ENCODE measurements around the gene OR9K2. TPM values are rescaled to one million over a fixed set of nuclear protein-coding genes. Genes with fewer than 3 reads are reported as not detected.

Gene OR9K2, protein sequence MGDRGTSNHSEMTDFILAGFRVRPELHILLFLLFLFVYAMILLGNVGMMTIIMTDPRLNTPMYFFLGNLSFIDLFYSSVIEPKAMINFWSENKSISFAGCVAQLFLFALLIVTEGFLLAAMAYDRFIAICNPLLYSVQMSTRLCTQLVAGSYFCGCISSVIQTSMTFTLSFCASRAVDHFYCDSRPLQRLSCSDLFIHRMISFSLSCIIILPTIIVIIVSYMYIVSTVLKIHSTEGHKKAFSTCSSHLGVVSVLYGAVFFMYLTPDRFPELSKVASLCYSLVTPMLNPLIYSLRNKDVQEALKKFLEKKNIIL
- not detected in 2 replicates for total RNA-seq

DNA sequence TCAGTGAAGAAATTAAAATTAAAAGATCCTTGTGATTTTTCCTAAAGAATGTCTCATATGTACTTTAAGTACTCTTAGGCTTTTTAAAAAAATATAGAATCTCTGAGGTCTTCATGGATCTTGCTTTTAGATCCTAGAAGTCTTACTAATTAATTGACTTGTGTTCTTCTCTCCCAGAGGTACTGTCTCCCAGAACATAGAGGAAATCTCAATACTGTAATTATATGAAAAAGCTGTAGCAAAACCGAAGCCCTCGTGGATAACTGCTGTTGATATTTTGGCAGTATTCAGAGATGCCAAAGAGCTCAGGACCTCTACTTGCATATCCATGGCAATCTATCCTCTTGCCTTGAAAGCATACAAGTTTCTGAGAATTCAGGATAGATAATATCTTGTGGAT lies at the start of gene OR9K2:
OR9K2 (plus strand) TSS at position 301 of the 400 bp plus-strand sequence. CDS start 3,429 bp downstream, outside the sequence.

Other genes with a start within 250 kb of the OR9K2 start
- not detected in 2 replicates for gene TESPA1, start 141.6 kb upstream of the OR9K2 start, total RNA-seq
- not detected in 2 replicates for gene NEUROD4, start 106.4 kb upstream of the OR9K2 start, total RNA-seq
- gene OR10A7, start 94.6 kb downstream of the OR9K2 start, total RNA-seq = not detected in 2 replicates
- not detected in 2 replicates for gene OR6C74, start 118.2 kb downstream of the OR9K2 start, total RNA-seq
- gene OR6C6, start 170.2 kb downstream of the OR9K2 start, total RNA-seq = not detected in 2 replicates
- not detected in 2 replicates for gene OR6C1, start 187.9 kb downstream of the OR9K2 start, total RNA-seq
- not detected in 2 replicates for gene OR6C3, start 204.3 kb downstream of the OR9K2 start, total RNA-seq
- gene OR6C75, start 236.6 kb downstream of the OR9K2 start, total RNA-seq = not detected in 2 replicates

All from bronchus fibroblast of lung (primary cell).